ENCODE data around the gene KCNAB1.

DNA sequence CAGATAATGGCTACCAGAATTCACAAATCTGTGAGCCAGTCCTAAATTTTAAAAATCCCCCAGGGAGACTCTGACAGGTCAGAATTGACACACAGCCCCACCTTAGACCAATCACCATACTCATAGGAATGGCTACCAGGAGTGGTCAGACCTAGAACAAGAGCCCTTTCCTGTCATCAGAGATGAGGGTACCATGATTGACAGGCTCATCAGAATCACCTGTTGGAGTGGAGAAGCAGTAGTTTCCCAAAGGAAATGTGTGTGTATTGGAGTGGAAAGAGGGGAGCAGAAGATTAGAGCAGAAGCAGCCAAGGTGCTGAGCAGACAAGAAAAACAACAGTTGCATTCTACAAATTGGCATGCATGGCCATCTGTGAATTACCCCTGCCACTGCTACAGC is 461.6 kb downstream of the KCNAB1 start:
- TF ChIP-seq, protein P1, sequence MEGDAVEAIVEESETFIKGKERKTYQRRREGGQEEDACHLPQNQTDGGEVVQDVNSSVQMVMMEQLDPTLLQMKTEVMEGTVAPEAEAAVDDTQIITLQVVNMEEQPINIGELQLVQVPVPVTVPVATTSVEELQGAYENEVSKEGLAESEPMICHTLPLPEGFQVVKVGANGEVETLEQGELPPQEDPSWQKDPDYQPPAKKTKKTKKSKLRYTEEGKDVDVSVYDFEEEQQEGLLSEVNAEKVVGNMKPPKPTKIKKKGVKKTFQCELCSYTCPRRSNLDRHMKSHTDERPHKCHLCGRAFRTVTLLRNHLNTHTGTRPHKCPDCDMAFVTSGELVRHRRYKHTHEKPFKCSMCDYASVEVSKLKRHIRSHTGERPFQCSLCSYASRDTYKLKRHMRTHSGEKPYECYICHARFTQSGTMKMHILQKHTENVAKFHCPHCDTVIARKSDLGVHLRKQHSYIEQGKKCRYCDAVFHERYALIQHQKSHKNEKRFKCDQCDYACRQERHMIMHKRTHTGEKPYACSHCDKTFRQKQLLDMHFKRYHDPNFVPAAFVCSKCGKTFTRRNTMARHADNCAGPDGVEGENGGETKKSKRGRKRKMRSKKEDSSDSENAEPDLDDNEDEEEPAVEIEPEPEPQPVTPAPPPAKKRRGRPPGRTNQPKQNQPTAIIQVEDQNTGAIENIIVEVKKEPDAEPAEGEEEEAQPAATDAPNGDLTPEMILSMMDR (optimal IDR thresholded peaks at IDR 0.05 in 1 of 3, IDR thresholded peaks at IDR 0.05 in 1 of 3, conservative IDR thresholded peaks at IDR 0.05 in 1 of 3; ENCODE audit: extremely low read depth in 1 of 3, insufficient read depth in 2 of 3, low read length in 3 of 3): no peak
- no peak for TF ChIP-seq EZH2 (IDR thresholded peaks at IDR 0.05; ENCODE audit: low read length)

Data from keratinocyte (primary cell).